Activated gamma-delta T cell treated with Interleukin-2 at 50 U/mL for 16 hours (primary cell): ENCODE results near the gene EDIL3.
"Not testable (repeated sequence)": the region's sequence is repeated elsewhere in the genome, so short reads cannot be mapped to it uniquely, and the experiment has no call there.

Experiments used
- DNase-seq: peaks from one replicate; pipeline ENCODE4 v3.0.0-alpha.2; 2020

EDIL3 gene

GRCh38 chr5:84378420-84378819 is 6.3 kb downstream of the EDIL3 start:
- no peak for DNase-seq

- DNase-seq = no peak
Observed at GRCh38 chr5:84376346-84376745, 8.3 kb downstream of the EDIL3 start.

GRCh38 chr5:84374568-84374967 is 10.1 kb downstream of the EDIL3 start:
- no peak for DNase-seq

GRCh38 chr5:84373506-84373905 is 11.2 kb downstream of the EDIL3 start:
- no peak for DNase-seq

GRCh38 chr5:84372066-84372695 is 12.5 kb downstream of the EDIL3 start:
- no peak for DNase-seq

- no peak for DNase-seq
Observed at GRCh38 chr5:84370176-84370575, 14.5 kb downstream of the EDIL3 start.

GRCh38 chr5:84364043-84364442 is 20.6 kb downstream of the EDIL3 start:
- no peak for DNase-seq

- no peak for DNase-seq
Observed at GRCh38 chr5:84362061-84362720, 22.5 kb downstream of the EDIL3 start.

- no peak for DNase-seq
Observed at GRCh38 chr5:84361572-84361971, 23.1 kb downstream of the EDIL3 start.

- DNase-seq = no peak
Observed at GRCh38 chr5:84360056-84360455, 24.6 kb downstream of the EDIL3 start.

GRCh38 chr5:84354101-84354500 is 30.6 kb downstream of the EDIL3 start:
- DNase-seq = no peak

GRCh38 chr5:84344788-84345187 is 39.9 kb downstream of the EDIL3 start:
- DNase-seq = no peak

GRCh38 chr5:84343171-84343570 is 41.5 kb downstream of the EDIL3 start:
- no peak for DNase-seq

GRCh38 chr5:84332106-84332505 is 52.6 kb downstream of the EDIL3 start:
- no peak for DNase-seq

GRCh38 chr5:84327591-84327990 is 57.1 kb downstream of the EDIL3 start:
- DNase-seq = no peak

GRCh38 chr5:84322646-84323045 is 62.0 kb downstream of the EDIL3 start:
- no peak for DNase-seq

GRCh38 chr5:84317826-84318225 is 66.9 kb downstream of the EDIL3 start:
- not testable (repeated sequence) for DNase-seq

- DNase-seq = not testable (repeated sequence)
Observed at GRCh38 chr5:84312280-84312679, 72.4 kb downstream of the EDIL3 start.

- not testable (repeated sequence) for DNase-seq
Observed at GRCh38 chr5:84309850-84310249, 74.8 kb downstream of the EDIL3 start.

- no peak for DNase-seq
Observed at GRCh38 chr5:84306601-84307000, 78.1 kb downstream of the EDIL3 start.

- no peak for DNase-seq
Observed at GRCh38 chr5:84304599-84304998, 80.1 kb downstream of the EDIL3 start.

GRCh38 chr5:84303315-84303714 is 81.4 kb downstream of the EDIL3 start:
- DNase-seq = no peak

- no peak for DNase-seq
Observed at GRCh38 chr5:84301535-84301934, 83.1 kb downstream of the EDIL3 start.

- no peak for DNase-seq
Observed at GRCh38 chr5:84299959-84300358, 84.7 kb downstream of the EDIL3 start.

GRCh38 chr5:84298628-84299027 is 86.1 kb downstream of the EDIL3 start:
- no peak for DNase-seq
